ENCODE data around the gene ZNF444.
"Not testable (repeated sequence)": the region's sequence is repeated elsewhere in the genome, so short reads cannot be mapped to it uniquely, and the experiment has no call there.

The ZNF444 gene
- 14.9 to 17.3 reads per million in 2 experiments for total RNA-seq

DNA sequence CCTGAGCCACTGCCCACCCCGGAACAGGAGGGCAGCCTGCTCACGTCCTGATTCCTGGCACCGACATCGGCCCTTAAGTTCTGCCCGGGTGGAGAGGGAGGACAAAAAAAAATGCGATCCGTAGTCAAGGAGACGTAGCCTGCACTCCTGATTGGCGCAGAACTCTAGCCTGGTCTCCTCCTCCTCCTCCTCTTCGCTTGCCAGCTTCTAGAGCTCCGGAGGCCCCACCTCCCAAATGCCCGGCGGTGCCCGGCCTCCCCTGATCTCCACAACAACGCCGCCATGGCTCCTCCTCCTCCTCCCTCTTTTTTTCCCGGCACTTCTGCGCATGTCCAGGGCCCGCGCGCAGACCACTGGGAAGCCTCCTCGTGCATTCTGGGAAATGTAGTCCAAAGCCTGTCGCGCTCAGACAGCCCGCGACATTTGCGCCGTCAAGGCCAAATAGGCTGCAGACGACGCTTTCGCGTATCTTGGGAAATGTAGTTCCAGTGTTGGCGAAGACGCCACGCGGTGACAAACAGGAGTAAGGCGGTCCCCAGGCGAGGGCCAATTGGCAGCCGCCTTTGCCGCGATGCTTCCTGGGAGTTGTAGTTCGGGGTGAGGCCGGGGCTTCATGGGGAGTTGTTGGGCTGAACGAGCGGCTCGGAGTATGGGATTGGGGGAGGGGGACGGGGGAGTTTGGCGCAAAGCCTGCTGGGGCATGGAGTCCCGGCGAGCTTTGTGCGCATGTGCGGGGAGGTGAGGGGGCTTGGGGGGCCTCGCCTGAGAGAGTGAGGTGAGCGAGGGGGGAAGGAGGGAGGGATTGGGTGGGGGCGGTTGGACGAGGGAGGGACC is at the start of gene ZNF444:
ZNF444 (plus strand) TSS at position 705 of the 834 bp plus-strand sequence. CDS start 5,625 bp downstream, outside the sequence.
- peak; percentile 100 for DNase-seq (ENCODE audit: low read depth)

DNA sequence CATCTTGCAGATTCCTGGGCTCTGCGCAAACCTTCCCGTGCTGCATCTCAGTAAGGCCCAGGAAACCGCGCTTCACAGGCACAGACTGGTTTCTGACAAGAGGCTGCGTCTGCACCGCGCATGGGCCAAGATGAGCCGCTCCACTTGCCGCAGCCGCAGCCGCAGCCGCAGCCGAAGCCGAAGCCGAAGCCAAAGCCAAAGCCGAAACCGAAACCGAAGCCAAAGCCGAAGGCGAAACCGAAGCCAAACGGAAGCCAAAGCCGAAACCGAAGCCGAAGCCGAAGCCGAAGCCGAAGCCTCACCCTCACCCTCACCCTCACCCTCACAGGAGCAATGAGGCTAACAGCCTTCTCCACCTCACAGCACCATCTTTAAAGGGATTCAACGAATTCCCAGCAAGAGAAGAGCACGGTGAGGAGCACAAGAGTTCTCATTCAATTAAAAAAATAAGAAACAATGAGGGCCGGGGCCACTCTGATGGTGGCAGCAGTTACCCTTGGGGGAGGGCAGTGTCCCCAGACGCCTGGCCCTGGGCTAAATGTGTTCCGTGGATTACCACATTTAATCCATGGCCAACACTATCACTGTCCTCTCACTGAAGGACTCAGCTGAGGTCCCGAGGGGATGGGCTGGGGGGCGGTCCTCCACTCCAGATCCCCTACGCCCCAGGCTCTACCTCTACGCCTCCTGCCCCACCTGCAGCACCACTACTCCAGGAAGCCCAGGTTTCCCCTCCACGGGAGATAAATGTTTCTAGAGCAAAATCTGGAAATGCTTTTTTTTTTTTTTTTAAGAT is 49.1 kb upstream of the ZNF444 start:
- DNase-seq (ENCODE audit: low read depth) = no peak

DNA sequence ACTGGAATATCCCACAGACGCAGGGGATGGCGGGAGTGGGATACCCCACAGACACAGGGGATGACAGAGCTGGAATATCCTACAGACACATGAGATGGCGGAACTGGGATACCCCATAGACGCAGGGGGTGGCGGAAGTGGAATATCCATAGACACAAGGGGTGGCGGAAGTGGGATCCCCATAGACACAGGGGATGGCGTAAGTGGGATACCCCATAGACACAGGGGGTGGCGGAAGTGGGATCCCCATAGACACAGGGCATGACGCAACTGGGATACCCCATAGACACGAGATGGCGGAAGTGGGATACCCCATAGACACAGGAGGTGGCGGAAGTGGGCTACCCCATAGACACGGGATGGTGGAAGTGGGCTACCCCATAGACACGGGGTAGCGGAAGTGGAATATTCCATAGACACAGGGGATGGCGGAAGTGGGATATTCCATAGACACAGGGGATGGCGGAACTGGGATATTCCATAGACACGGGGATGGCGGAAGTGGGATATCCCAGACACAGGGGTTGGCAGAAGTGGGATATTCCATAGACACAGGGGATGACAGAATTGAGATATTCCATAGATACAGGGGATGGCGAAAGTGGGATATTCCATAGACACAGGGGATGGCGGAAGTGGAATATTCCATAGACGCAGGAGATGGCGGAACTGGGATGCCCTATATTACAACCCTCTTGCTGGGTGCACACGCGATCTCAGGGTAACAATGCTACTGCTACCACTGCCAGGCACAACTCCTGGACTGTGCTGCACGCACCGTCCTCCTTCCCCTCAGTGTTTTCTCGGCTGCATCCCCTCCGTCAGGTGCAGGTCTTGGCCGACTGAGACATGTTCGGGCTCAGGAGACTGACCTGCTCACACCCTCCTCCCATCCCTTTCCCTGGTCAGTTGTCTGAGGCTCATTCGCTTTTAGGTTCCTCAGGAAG is 48.1 kb upstream of the ZNF444 start:
- no peak for DNase-seq (ENCODE audit: low read depth)

DNA sequence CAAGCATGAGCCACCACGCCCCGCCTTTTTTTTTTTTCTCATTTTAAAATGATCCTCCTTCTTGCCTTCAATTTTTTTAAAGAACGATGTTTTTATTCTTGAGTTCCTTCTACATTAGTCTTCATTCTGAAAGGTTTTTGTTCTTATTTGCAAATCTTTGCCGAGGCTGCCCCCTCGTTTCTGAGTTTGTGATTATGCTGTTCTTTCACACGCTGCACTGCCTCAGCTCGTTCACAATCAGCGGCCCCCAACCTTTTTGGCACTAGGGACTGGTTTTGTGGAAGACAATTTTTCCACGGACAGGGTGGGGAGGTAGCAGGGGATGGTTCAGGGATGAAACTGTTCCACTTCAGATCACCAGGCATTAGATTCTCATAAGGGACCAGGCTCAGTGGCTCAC is 46.6 kb upstream of the ZNF444 start:
- no peak for DNase-seq (ENCODE audit: low read depth)

DNA sequence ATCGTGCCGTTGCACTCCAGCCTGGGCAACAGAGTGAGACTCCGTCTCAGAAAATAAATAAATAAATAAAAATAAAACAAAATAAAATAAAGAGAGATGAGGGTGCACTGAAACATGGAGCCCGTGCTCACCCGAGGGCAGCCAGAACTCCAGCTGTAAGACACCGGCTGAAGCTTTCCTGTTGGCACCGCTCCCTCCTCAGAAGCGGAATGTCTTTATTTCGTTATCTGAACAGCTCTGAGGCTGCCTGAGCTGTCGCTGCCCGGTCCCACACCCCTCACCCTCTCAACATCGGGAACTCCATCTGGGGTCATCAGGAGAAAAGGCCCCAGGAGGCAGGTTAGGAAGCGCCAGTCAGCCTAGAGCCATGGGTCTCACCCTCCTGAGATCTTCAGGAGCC is 44.4 kb upstream of the ZNF444 start:
- DNase-seq (ENCODE audit: low read depth) = no peak

DNA sequence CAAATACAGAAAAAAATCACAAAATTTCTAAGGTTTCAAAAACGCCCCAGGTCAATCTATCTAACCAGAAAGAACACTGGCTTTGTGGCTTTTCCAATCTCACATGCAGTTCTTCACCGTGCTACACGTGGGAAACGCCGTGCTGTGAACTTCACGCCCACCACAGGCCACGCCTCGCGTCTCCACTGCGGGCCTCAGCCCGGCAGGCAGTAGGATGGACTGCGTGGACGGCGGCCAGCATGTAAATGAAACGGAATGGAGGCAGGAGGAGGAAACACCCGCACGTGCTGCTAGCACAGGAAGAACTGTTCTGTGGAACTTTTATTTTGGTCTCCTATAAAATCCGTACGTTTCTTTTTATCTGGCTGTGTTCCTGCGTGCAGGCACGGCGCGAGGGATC is 43.8 kb upstream of the ZNF444 start:
- DNase-seq (ENCODE audit: low read depth) = no peak

DNA sequence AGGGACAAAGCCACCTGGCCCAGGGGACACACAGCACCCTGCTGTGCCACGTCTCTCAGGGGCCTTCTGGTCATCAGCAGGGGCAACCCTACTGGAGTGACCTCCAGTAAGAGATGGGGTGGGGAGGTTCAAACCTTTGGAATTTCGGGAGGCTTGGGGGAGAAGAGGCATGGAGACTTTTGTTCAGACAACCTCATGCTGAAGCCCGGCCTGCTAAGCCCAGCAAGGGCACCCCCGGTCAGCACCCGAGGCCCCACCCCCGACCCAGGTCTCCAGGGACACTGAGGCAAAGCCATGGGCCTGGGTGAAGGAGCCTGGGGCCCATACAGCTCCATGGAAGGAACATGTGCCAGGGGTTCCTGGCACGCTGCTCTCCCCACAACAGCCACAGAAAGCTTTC is 43.3 kb upstream of the ZNF444 start:
- no peak for DNase-seq (ENCODE audit: low read depth)

DNA sequence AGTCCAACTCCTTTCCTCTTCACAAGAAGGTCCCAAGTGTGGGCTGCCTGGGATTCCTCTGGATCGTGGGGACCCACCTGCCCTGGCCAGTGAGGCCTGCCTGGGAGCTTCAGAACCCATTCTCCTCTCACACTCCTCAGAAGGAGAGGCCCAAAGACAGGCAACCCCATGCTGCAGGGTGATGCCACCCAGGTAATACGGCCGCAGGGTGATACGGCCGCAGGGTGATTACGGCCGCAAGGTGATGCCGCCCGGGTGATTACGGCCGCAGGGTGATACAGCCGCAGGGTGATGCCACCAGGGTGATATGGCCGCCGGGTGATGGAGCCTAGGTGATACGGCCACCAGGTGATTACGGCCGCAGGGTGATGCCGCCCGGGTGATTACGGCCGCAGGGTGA is 42.9 kb upstream of the ZNF444 start:
- not testable (repeated sequence) for DNase-seq (ENCODE audit: low read depth)

DNA sequence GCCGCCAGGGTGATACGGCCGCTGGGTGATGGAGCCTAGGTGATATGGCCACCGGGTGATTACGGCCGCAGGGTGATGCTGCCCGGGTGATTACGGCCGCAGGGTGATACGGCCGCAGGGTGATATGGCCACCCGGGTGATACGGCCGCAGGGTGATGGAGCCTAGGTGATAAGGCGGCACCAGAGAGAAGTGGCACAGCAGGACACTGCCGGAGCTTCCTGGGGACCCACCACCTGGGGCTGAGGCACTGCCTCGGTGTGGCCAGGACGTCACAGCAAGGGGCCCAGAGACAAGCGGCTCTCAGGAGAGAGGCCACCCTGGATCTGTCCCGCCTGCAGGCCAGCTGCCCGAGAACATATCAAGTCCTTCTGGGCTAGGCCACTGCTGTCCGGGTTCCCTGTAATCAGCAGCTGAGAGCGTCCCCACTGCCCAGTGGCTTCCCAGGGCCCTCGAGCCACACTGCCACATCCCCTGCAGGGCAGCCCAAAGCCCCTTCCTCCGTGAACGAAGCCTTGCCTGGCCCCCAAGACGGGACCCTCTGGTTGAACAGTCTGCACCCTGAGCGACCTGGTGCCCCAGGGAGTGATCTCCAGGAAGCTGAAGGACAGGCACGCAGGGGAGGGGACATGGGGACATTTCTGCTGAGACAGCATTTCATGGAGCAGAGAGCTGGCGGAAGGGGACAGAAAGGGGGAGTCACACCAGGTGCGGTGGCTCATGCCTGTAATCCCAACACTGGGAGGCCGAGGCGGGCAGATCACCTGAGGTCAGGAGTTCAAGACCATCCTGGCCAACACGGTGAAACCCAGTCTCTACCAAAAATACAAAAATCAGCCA is 42.1 kb upstream of the ZNF444 start:
- no peak for DNase-seq (ENCODE audit: low read depth)

DNA sequence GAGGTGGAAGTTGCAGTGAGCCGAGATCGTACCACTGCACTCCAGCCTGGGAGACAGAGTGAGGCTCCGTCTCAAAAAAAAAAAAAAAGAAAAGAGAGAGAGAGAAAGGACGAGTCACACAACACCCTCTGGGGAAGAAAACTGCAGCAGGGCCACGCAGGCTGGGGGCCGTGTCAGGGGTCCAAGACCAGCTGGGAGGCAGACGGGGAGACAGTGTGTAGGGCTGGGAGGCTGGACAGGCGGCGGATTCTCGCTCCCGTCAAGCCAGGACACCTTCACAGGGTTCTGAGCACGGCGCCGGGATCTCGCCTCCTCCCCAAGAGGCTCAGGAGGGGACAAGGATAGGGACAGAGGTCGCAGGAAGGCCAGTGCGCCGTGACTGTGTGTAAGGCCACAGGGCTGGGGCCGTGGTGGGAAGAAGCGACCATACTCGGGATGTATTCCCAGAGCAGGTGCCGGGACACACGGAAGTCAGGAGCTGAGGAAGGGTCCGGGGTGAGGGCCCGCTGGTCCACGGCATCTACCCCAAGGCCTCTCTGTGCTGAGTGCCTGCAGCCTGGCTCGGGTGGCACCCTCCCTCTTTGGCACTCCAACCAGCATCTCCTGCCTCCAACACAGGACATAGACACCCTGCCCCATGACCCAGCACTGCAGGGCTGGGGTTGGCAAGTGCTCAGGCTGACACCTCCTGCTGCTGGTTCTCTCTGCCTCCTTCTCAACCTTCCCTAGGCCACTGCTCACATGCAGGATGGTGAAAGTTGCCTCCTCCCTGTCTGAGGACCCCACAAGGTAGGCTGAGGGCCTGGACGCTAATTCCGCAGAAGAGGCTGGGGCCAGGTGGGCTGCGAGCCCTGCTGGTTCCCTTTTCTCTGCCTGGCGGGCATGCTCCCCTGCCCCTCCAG is 41.2 kb upstream of the ZNF444 start:
- no peak for DNase-seq (ENCODE audit: low read depth)

DNA sequence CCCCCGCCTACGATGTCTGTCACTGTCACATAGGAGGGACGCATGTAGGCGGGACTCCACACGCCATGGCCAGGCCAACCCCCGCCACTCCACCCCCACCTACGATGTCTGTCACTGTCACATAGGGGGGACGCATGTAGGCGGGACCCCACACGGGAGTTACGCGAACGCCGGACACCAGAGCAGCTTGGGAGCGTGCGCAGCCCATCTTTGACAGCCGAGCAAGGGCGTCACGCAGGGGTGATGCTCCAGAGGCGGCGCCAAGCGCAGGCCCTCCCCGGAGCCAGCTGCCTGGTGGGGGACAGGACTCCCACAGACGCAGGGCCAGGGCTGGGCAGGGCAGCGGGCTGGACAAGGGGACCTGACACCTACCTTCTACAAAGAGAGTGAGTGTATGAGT is 40.0 kb upstream of the ZNF444 start:
- no peak for DNase-seq (ENCODE audit: low read depth)

DNA sequence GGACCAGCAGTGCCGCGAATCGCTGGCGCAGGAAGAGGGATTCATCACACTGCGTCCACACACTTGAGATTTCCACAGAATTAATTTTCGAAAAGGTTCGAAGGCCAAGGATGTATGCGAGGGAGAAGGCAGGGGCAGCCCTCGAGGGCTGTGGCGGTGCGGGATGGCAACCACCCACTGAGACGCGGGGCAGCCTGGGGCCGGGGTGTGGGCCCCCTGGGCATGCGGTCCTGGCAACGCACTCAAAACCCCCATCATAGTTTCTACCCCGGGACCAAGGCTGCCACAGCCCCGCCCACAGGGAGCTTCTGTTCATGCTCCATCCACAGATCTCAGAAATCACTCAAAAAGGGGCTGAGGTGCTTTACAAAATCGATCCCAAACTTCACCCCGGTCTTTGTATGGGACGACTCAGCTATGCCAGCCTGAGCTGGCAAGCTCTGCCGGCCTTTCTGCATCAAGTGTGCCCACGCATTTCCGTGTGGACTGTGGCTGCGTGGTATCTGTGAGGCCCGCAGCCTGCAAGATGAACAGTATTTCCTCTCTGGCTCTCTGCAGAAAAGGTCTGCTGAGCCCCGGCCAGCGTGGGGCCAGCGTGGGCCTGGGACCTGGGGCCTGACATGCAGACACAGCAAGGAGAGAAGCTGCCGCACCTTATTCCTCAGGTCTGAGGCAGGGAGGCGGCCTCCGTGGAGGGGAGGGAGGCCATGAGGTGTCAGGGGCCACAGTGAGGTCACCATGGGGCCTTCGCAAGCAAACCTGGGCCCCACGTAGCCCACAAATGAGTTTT is 39.1 kb upstream of the ZNF444 start:
- DNase-seq (ENCODE audit: low read depth) = no peak

DNA sequence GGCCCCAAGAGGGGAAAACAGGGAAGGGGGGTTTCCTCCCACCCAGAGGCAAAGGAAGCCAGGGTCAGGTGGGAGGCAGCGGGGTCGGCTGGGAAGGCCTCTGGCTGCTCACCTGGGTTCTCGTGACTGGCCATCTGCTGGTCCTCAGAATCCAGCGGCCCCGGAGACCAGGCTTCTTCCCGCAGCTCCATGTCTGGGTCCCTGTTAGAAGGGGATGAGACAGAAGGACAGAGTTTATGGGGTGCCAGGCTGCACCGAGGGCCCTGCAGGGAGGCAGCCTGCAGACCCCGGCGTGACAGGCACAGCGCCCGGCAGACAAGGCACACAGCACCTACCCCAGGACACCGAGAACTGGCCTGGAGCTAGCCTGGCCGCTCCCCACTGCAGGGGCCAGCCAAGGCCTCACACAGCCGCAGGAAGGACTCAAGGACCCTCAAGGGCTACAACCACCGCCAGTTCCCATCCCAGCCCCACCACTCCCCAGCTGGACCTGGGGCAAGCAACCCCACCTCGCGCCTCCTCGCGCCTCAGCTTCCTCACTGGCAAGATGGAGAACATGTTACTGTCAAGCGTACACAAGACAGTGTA is 38.0 kb upstream of the ZNF444 start:
- no peak for DNase-seq (ENCODE audit: low read depth)

DNA sequence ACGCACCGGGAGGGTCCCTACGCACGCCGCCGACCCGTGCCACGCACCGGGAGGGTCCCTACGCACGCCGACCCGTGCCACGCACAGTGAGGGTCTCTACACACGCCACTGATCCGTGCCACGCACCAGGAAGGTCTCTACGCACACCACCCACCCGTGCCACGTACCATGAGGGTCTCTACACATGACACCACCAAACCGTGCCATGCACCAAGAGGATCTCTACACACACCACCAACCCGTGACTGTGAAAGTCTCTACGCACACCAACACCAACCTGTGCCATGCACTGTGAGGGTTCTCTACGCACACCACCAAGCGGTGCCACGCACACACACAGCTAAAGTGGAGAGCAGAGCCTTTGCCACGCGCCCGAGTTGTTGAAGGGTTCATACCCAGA is 36.7 kb upstream of the ZNF444 start:
- no peak for DNase-seq (ENCODE audit: low read depth)

DNA sequence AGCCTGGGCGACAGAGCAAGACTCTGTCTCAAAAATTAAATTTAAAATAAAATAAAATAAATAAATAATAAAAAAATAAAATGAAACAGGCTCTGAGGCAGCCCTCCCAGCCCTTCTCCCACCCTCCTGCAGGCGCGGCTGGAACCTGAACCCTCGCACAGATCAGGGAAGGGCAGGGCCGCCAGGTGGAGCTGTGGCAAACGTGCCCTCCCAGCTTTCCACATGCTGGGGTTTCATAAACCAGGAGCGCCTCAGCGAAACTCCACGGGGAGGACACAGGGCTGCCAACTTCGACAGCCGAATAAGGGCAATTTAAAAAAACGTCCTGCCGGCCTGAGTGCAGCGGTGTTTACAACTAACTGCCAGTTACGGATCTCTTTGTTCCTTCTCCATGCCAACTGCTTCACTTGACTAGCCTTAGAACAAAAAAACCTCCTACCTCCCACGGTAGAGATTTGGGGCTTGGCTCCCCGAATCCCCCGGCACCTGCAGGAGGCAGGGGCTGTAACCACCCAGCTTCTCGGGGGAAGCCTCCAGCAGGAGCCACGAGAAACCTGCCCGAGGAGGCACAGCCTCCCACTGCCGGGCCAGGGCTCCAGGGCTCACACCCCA is 35.9 kb upstream of the ZNF444 start:
- peak; percentile 38 for DNase-seq (ENCODE audit: low read depth)

DNA sequence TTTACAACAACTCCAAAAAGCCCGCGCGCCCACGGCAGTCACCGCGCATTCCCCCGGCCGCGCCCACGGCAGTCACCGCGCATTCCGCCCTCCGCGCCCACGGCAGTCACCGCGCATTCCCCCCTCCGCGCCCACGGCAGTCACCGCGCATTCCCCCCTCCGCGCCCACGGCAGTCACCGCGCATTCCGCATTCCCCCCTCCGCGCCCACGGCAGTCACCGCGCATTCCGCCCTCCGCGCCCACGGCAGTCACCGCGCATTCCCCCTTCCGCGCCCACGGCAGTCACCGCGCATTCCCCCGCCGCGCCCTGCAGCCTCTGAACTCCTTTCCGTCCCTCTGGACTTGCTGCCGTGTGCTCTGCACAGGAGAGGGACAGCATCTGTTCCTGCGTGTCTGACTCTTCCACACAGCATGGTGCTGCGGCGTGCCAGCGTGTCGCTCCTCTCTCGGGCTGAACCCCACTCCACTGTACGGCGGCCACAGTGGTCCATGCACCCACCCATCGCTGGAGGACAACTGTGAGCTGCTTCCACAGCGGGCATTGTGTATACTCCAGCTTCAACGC is 35.2 kb upstream of the ZNF444 start:
- not testable (repeated sequence) for DNase-seq (ENCODE audit: low read depth)

DNA sequence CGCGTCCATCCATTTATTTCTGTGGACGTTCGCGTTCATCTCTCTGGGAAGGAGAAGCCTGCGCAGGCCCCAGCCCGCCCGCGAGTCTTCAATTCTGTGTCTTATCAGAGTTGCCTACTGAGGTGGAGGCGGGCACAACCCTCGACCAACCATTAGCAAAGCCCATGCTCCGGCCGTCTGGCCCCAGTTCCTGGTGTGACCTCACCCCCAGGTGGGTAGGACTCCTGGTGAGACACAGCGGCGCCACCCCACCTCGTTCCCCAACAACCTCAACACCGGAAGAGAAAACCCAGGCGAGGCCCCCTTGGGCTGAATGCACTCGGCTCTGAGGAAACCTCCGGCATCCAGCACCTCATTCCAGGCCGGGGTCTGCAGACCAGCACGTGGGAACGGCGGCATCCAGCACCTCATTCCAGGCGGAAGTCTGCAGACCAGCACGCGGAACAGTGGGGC is 34.7 kb upstream of the ZNF444 start:
- no peak for DNase-seq (ENCODE audit: low read depth)

DNA sequence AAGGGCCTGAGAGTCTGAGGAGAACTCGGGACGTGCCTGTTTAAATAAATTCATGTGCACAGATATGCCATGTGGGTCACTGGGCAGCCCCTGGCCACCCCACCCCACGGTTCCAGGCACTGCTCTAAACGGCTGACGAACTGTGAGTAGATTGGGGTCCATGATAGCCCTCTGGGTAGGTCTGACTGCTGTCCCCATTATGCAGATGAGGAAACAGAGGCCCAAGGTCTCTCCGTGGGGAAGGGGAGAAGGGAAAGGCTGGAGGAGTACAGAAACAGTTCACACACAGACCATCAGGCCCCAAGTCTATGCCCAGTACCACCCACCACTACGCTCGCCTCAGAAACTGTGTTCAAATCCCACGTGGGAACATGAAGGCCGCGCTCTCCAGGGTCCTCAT is 34.1 kb upstream of the ZNF444 start:
- DNase-seq (ENCODE audit: low read depth) = no peak
